SKM-1 (cell line): Measurements from ENCODE around the gene WRAP53.

Experiments
- DNase-seq: peaks from one replicate; lab custom pipeline; 2025; ENCODE audit not compliant: unreplicated experiment; lab: John Stamatoyannopoulos, UW

The WRAP53 gene

GRCh38 chr17:7740481-7741001 is 52.3 kb downstream of the WRAP53 start:
- DNase-seq = no peak

GRCh38 chr17:7742729-7743128 is 54.5 kb downstream of the WRAP53 start:
- no peak for DNase-seq

- DNase-seq = no peak
Measured at GRCh38 chr17:7744416-7744815, 56.1 kb downstream of the WRAP53 start.

- peak; percentile 5 for DNase-seq
Measured at GRCh38 chr17:7745748-7746470, 57.6 kb downstream of the WRAP53 start.

- DNase-seq = no peak
Measured at GRCh38 chr17:7747635-7748071, 59.4 kb downstream of the WRAP53 start.

- DNase-seq = no peak
Measured at GRCh38 chr17:7748076-7748775, 59.9 kb downstream of the WRAP53 start.

- DNase-seq = no peak
Measured at GRCh38 chr17:7750321-7750821, 62.1 kb downstream of the WRAP53 start.
